Measurements from ENCODE around the gene HOXB8. TPM values are rescaled to one million over a fixed set of nuclear protein-coding genes. Genes with fewer than 3 reads are reported as not detected.

The HOXB8 gene
- total and polyA plus RNA-seq, 2 experiments from 2014 or later, result not detected

DNA sequence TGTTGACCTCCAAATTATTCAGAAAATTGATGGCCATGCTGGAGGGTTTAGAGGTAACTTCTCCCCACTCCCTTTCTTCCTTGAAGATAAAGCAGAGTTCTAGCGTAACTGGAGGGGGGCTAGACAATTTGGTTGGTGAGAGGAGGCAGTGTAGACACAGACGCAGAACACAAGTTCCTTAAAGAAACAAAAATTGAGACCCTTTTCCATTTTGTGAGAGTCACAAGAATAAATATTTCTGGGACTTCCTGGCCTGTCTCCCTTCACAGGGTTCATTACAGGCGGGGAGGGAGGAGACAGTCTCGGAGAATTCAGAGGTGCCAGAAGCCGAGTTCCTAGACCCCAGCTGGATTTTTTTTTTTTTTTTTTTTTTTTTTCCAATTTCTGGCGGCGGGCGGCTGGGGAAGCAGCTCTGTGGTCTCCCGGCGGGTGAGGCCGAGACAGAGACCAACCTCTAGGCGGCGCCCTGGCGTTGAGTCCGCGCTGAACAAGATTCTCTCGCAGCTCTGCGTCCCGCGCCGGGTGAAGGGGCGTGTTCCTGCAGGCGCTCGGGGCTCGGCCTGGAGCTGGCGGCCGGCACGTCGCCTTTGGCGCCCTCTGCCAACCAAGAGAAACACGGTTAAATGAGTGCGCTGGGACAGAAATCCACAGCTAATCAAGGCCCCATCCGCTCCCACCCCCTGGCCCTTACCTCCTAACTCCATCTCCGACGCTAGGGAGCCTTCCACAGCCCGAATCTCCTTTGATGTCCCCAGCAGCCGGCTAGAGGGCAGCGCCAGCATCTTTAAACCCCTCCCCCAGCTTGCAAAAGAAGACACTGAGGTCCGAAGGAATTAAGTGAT, 21.3 kb upstream of the HOXB8 start:
- H3K9me3 Mint-ChIP-seq, result peaks cover 3% of the 10 kb centered on the region
- Histone ChIP-seq H3K9me2 (ENCODE audit: insufficient read depth) (no peaks in the 10 kb centered on the region), H3K79me2 (replicated peaks; ENCODE audit: insufficient read depth) (no peaks in the 10 kb centered on the region), H3K36me3 (ENCODE audit: insufficient read depth) (no peaks in the 10 kb centered on the region), H3F3A (replicated peaks; ENCODE audit: low read depth) (peaks cover 47% of the 10 kb centered on the region), H3K4me1 (ENCODE audit: insufficient read depth) (peaks cover 26% of the 10 kb centered on the region), H3K27ac (ENCODE audit: low read depth) (no peak overlapping the region), H4K20me1 (replicated peaks; ENCODE audit: insufficient read depth) (peaks cover 76% of the 10 kb centered on the region), H2AFZ (no peak overlapping the region), H3K4me2 (peak overlapping the region; percentile 55), H3K27me3 (ENCODE audit: insufficient read depth) (peaks cover 100% of the 10 kb centered on the region), H3K4me3 (no peak overlapping the region)
- peak; percentile 98 for DNase-seq (ENCODE audit: low spot score)
- peaks cover 100% of the 10 kb centered on the region for H3K27me3 Mint-ChIP-seq (ENCODE audit: insufficient read depth, low read depth, poor library complexity)
- H3K4me3 Mint-ChIP-seq, result peak overlapping the region; percentile 23; the same call in 1 of the 3 replicates
- peak; percentile 78 for ATAC-seq
- H3K36me3 Mint-ChIP-seq (ENCODE audit: low read depth), result no peaks in the 10 kb centered on the region
- peaks cover 13% of the 10 kb centered on the region for H3K4me1 Mint-ChIP-seq
- peak; percentile 82 for TF ChIP-seq EZH2 (IDR thresholded peaks at IDR 0.05; ENCODE audit: low read depth, unreplicated experiment)
- TF ChIP-seq, protein P1, sequence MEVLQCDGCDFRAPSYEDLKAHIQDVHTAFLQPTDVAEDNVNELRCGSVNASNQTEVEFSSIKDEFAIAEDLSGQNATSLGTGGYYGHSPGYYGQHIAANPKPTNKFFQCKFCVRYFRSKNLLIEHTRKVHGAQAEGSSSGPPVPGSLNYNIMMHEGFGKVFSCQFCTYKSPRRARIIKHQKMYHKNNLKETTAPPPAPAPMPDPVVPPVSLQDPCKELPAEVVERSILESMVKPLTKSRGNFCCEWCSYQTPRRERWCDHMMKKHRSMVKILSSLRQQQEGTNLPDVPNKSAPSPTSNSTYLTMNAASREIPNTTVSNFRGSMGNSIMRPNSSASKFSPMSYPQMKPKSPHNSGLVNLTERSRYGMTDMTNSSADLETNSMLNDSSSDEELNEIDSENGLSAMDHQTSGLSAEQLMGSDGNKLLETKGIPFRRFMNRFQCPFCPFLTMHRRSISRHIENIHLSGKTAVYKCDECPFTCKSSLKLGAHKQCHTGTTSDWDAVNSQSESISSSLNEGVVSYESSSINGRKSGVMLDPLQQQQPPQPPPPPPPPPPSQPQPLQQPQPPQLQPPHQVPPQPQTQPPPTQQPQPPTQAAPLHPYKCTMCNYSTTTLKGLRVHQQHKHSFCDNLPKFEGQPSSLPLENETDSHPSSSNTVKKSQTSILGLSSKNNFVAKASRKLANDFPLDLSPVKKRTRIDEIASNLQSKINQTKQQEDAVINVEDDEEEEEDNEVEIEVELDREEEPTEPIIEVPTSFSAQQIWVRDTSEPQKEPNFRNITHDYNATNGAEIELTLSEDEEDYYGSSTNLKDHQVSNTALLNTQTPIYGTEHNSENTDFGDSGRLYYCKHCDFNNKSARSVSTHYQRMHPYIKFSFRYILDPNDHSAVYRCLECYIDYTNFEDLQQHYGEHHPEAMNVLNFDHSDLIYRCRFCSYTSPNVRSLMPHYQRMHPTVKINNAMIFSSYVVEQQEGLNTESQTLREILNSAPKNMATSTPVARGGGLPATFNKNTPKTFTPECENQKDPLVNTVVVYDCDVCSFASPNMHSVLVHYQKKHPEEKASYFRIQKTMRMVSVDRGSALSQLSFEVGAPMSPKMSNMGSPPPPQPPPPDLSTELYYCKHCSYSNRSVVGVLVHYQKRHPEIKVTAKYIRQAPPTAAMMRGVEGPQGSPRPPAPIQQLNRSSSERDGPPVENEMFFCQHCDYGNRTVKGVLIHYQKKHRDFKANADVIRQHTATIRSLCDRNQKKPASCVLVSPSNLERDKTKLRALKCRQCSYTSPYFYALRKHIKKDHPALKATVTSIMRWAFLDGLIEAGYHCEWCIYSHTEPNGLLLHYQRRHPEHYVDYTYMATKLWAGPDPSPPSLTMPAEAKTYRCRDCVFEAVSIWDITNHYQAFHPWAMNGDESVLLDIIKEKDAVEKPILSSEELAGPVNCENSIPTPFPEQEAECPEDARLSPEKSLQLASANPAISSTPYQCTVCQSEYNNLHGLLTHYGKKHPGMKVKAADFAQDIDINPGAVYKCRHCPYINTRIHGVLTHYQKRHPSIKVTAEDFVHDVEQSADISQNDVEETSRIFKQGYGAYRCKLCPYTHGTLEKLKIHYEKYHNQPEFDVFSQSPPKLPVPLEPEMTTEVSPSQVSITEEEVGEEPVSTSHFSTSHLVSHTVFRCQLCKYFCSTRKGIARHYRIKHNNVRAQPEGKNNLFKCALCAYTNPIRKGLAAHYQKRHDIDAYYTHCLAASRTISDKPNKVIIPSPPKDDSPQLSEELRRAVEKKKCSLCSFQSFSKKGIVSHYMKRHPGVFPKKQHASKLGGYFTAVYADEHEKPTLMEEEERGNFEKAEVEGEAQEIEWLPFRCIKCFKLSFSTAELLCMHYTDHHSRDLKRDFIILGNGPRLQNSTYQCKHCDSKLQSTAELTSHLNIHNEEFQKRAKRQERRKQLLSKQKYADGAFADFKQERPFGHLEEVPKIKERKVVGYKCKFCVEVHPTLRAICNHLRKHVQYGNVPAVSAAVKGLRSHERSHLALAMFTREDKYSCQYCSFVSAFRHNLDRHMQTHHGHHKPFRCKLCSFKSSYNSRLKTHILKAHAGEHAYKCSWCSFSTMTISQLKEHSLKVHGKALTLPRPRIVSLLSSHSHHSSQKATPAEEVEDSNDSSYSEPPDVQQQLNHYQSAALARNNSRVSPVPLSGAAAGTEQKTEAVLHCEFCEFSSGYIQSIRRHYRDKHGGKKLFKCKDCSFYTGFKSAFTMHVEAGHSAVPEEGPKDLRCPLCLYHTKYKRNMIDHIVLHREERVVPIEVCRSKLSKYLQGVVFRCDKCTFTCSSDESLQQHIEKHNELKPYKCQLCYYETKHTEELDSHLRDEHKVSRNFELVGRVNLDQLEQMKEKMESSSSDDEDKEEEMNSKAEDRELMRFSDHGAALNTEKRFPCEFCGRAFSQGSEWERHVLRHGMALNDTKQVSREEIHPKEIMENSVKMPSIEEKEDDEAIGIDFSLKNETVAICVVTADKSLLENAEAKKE (CRISPR knock-in tag; IDR thresholded peaks at IDR 0.05), result no peak
- TF ChIP-seq, protein P2, sequence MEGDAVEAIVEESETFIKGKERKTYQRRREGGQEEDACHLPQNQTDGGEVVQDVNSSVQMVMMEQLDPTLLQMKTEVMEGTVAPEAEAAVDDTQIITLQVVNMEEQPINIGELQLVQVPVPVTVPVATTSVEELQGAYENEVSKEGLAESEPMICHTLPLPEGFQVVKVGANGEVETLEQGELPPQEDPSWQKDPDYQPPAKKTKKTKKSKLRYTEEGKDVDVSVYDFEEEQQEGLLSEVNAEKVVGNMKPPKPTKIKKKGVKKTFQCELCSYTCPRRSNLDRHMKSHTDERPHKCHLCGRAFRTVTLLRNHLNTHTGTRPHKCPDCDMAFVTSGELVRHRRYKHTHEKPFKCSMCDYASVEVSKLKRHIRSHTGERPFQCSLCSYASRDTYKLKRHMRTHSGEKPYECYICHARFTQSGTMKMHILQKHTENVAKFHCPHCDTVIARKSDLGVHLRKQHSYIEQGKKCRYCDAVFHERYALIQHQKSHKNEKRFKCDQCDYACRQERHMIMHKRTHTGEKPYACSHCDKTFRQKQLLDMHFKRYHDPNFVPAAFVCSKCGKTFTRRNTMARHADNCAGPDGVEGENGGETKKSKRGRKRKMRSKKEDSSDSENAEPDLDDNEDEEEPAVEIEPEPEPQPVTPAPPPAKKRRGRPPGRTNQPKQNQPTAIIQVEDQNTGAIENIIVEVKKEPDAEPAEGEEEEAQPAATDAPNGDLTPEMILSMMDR (conservative IDR thresholded peaks at IDR 0.05; ENCODE audit: low read depth in 2 of 2), result peak; percentile 62 to 77
- H3K27ac Mint-ChIP-seq, result no peak overlapping the region
